ENCODE data around the gene GCNA.
"Not testable (repeated sequence)": the region's sequence is repeated elsewhere in the genome, so short reads cannot be mapped to it uniquely, and the experiment has no call there.

GCNA gene

GRCh38 chrX:71565474-71566041 is 12.7 kb upstream of the GCNA start:
- TF ChIP-seq, protein P1, sequence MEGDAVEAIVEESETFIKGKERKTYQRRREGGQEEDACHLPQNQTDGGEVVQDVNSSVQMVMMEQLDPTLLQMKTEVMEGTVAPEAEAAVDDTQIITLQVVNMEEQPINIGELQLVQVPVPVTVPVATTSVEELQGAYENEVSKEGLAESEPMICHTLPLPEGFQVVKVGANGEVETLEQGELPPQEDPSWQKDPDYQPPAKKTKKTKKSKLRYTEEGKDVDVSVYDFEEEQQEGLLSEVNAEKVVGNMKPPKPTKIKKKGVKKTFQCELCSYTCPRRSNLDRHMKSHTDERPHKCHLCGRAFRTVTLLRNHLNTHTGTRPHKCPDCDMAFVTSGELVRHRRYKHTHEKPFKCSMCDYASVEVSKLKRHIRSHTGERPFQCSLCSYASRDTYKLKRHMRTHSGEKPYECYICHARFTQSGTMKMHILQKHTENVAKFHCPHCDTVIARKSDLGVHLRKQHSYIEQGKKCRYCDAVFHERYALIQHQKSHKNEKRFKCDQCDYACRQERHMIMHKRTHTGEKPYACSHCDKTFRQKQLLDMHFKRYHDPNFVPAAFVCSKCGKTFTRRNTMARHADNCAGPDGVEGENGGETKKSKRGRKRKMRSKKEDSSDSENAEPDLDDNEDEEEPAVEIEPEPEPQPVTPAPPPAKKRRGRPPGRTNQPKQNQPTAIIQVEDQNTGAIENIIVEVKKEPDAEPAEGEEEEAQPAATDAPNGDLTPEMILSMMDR (IDR thresholded peaks at IDR 0.05; ENCODE audit: low read depth, low read length, missing control alignments) = no peak
- Histone ChIP-seq H3K27ac (no peak overlapping the region), H3K27me3 (replicated peaks) (no peaks in the 10 kb centered on the region), H3K36me3 (replicated peaks) (peaks cover 52% of the 10 kb centered on the region), H3K4me3 (ENCODE audit: low read depth, low read length) (no peak overlapping the region)
- DNase-seq = no peak
- in situ Hi-C loops (cut with HindIII; ENCODE audit: low pct_ligation_motif_present, low sequenced_read_pairs) = no loop called here

DNA sequence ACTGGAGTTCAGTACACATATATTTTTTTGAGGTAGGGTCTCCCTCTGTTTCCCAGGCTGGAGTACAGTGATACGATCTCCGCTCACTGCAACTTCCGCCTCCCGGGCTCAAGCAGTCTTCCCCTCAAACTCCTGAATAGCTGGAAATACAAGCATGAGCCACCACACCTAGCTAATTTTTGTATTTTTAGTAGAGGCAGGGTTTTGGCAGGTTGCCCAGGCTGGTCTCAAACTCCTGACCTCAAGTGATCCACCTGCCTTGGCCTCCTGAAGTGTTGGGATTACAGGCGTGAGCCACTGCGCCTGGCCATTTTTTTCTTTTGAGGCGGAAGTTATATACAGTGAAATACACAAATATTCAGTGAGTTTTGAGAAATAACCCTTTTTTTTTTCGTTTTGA is 6.8 kb upstream of the GCNA start:
- H3K27me3 ChIP-seq (replicated peaks); H3K27ac ChIP-seq; H3K4me3 ChIP-seq (ENCODE audit: low read depth, low read length); in situ Hi-C loops (cut with HindIII; ENCODE audit: low pct_ligation_motif_present, low sequenced_read_pairs); DNase-seq: not testable (repeated sequence)
- H3K36me3 ChIP-seq (replicated peaks) = peaks cover 20% of the 10 kb centered on the region

DNA sequence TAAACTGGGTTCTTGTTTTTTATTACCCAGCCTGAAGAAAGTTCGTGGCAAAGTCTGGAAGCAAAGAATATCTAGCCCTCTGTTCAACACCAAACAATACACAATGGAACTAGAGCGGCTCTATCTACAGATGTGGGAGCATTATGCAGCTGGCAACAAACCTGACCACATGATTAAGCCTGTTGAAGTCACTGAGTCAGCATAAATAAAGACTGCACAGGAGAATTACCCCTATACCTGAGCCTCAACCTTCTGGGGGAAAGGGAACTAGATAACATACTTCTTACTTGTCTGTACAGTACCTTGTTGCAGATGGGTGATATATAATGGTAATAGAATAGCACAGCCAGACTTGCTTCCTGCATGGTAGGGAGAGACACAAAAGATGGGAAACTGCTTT is 4.6 kb upstream of the GCNA start:
- TF ChIP-seq, protein P1 (IDR thresholded peaks at IDR 0.05; ENCODE audit: low read depth, low read length, missing control alignments) = no peak
- Histone ChIP-seq H3K27me3 (replicated peaks) (no peaks in the 10 kb centered on the region), H3K4me3 (ENCODE audit: low read depth, low read length) (no peak overlapping the region), H3K27ac (no peak overlapping the region), H3K36me3 (replicated peaks) (peaks cover 11% of the 10 kb centered on the region)
- in situ Hi-C loops (cut with HindIII; ENCODE audit: low pct_ligation_motif_present, low sequenced_read_pairs) = no loop called here
- DNase-seq = no peak

- Histone ChIP-seq H3K4me3 (ENCODE audit: low read depth, low read length) (no peak overlapping the region), H3K27ac (no peak overlapping the region), H3K27me3 (replicated peaks) (no peaks in the 10 kb centered on the region), H3K36me3 (replicated peaks) (peaks cover 6% of the 10 kb centered on the region)
- DNase-seq = no peak
- in situ Hi-C loops (cut with HindIII; ENCODE audit: low pct_ligation_motif_present, low sequenced_read_pairs) = no loop called here
- TF ChIP-seq, protein P1 (IDR thresholded peaks at IDR 0.05; ENCODE audit: low read depth, low read length, missing control alignments) = no peak
Observed at GRCh38 chrX:71577682-71578081, 555 bp upstream of the GCNA start.

- in situ Hi-C loops (cut with HindIII; ENCODE audit: low pct_ligation_motif_present, low sequenced_read_pairs) = no loop called here
- Histone ChIP-seq H3K27me3 (replicated peaks) (no peaks in the 10 kb centered on the region), H3K4me3 (ENCODE audit: low read depth, low read length) (no peak overlapping the region), H3K36me3 (replicated peaks) (no peaks in the 10 kb centered on the region), H3K27ac (no peak overlapping the region)
- DNase-seq = no peak
- TF ChIP-seq, protein P1 (IDR thresholded peaks at IDR 0.05; ENCODE audit: low read depth, low read length, missing control alignments) = no peak
Observed at GRCh38 chrX:71579136-71579989, 1.1 kb downstream of the GCNA start.

GRCh38 chrX:71579990-71580380 is 1.7 kb downstream of the GCNA start:
- Histone ChIP-seq H3K36me3 (replicated peaks) (no peaks in the 10 kb centered on the region), H3K27ac (no peak overlapping the region), H3K4me3 (ENCODE audit: low read depth, low read length) (no peak overlapping the region), H3K27me3 (replicated peaks) (no peaks in the 10 kb centered on the region)
- in situ Hi-C loops (cut with HindIII; ENCODE audit: low pct_ligation_motif_present, low sequenced_read_pairs) = no loop called here
- no peak for DNase-seq
- TF ChIP-seq, protein P1 (IDR thresholded peaks at IDR 0.05; ENCODE audit: low read depth, low read length, missing control alignments) = no peak
